Stimulated activated naive CD8-positive, alpha-beta T cell treated with anti-CD3 and anti-CD28 coated beads, Interleukin-15, amount 100 ng/mL, for 72 hours (primary cell): Measurements from ENCODE around the gene SPSB4.
A peak's percentile ranks its signal among the peaks of the same experiment; 100 is the strongest.

Experiments
- ATAC-seq: fragments of 150-1000 bp; cut with Tn5 transposase; 2 replicates; pipeline ENCODE4 v1.10.0; 2021; ENCODE audit warnings: mild to moderate bottlenecking, moderate library complexity
- DNase-seq, 2 donors: peaks; one replicate each; pipeline ENCODE4 v3.0.0; 2021 to 2022
- H3K27ac Mint-ChIP-seq, 2 donors: one replicate each; pipeline ENCODE4 v1.8.0; 2022; ENCODE audit warnings: mild to moderate bottlenecking in 2 of 2, mixed read lengths in 2 of 2, moderate library complexity in 2 of 2
- H3K27me3 Mint-ChIP-seq: one replicate; pipeline ENCODE4 v1.8.0; 2022; ENCODE audit warnings: mixed read lengths
- H3K4me1 Mint-ChIP-seq: one replicate; pipeline ENCODE4 v1.8.0; 2022; ENCODE audit warnings: mild to moderate bottlenecking, mixed read lengths
- H3K4me3 Mint-ChIP-seq, 2 donors: one replicate each; pipeline ENCODE4 v1.8.0; 2022; ENCODE audit warnings: mild to moderate bottlenecking in 2 of 2, mixed read lengths in 2 of 2, moderate library complexity in 1 of 2
- H3K9me3 Mint-ChIP-seq, 2 donors: one replicate each; pipeline ENCODE4 v1.8.0; 2022; ENCODE audit warnings: mixed read lengths in 2 of 2

The SPSB4 gene

GRCh38 chr3:141064255-141064926 is 13.2 kb downstream of the SPSB4 start:
- no peak overlapping the region for H3K27ac Mint-ChIP-seq
- no peak overlapping the region for H3K4me3 Mint-ChIP-seq
- peaks cover 9% of the 10 kb centered on the region for H3K4me1 Mint-ChIP-seq
- H3K9me3 Mint-ChIP-seq, result peaks cover 0 to 3% of the 10 kb centered on the region in 2 donors
- H3K27me3 Mint-ChIP-seq, result no peaks in the 10 kb centered on the region
- ATAC-seq (no peak), DNase-seq (no peak)

GRCh38 chr3:141065258-141065657 is 14.1 kb downstream of the SPSB4 start:
- H3K27ac Mint-ChIP-seq, result no peak overlapping the region
- H3K9me3 Mint-ChIP-seq, result no peaks in the 10 kb centered on the region
- no peaks in the 10 kb centered on the region for H3K27me3 Mint-ChIP-seq
- DNase-seq (no peak), ATAC-seq (no peak)
- peaks cover 9% of the 10 kb centered on the region for H3K4me1 Mint-ChIP-seq
- H3K4me3 Mint-ChIP-seq, result no peak overlapping the region

GRCh38 chr3:141065841-141066805 is 15.0 kb downstream of the SPSB4 start:
- Mint-ChIP-seq H3K27me3 (no peaks in the 10 kb centered on the region), H3K9me3 (no peaks in the 10 kb centered on the region)
- ATAC-seq, result peak; percentile 42

GRCh38 chr3:141067206-141067974 is 16.2 kb downstream of the SPSB4 start:
- DNase-seq (no peak), ATAC-seq (no peak)
- Mint-ChIP-seq H3K27ac (peak overlapping the region in 1 of 2 donors; percentile 19), H3K4me1 (peaks cover 9% of the 10 kb centered on the region), H3K4me3 (no peak overlapping the region), H3K9me3 (no peaks in the 10 kb centered on the region), H3K27me3 (no peaks in the 10 kb centered on the region)

More at GRCh38 chr3:141065841-141066805, 15.0 kb downstream of the SPSB4 start:
- Mint-ChIP-seq H3K27ac (no peak overlapping the region), H3K4me3 (no peak overlapping the region), H3K4me1 (peaks cover 9% of the 10 kb centered on the region)
- no peak for DNase-seq

- ATAC-seq, result no peak
- no peak for DNase-seq
Observed at GRCh38 chr3:141070229-141070628, 19.1 kb downstream of the SPSB4 start.

GRCh38 chr3:141070727-141071357 is 19.7 kb downstream of the SPSB4 start:
- ATAC-seq (no peak), DNase-seq (no peak)
- Mint-ChIP-seq H3K27ac (no peak overlapping the region), H3K9me3 (no peaks in the 10 kb centered on the region), H3K27me3 (no peaks in the 10 kb centered on the region), H3K4me1 (no peaks in the 10 kb centered on the region), H3K4me3 (no peak overlapping the region)

More at GRCh38 chr3:141070229-141070628, 19.1 kb downstream of the SPSB4 start:
- Mint-ChIP-seq H3K27me3 (no peaks in the 10 kb centered on the region), H3K4me1 (no peaks in the 10 kb centered on the region), H3K27ac (no peak overlapping the region), H3K9me3 (no peaks in the 10 kb centered on the region), H3K4me3 (no peak overlapping the region)

GRCh38 chr3:141071681-141072260 is 20.6 kb downstream of the SPSB4 start:
- DNase-seq (no peak), ATAC-seq (no peak)
- Mint-ChIP-seq H3K27ac (no peak overlapping the region), H3K27me3 (no peaks in the 10 kb centered on the region), H3K9me3 (no peaks in the 10 kb centered on the region), H3K4me1 (peaks cover 4% of the 10 kb centered on the region), H3K4me3 (no peak overlapping the region)

GRCh38 chr3:141072950-141073349 is 21.8 kb downstream of the SPSB4 start:
- Mint-ChIP-seq H3K9me3 (no peaks in the 10 kb centered on the region), H3K27me3 (peaks cover 10% of the 10 kb centered on the region), H3K4me3 (no peak overlapping the region), H3K27ac (no peak overlapping the region), H3K4me1 (peaks cover 12% of the 10 kb centered on the region)
- ATAC-seq (no peak), DNase-seq (no peak)

- Mint-ChIP-seq H3K9me3 (no peaks in the 10 kb centered on the region), H3K27ac (no peak overlapping the region), H3K4me3 (no peak overlapping the region), H3K4me1 (peaks cover 12% of the 10 kb centered on the region), H3K27me3 (peaks cover 12% of the 10 kb centered on the region)
- DNase-seq (no peak), ATAC-seq (no peak)
Observed at GRCh38 chr3:141073580-141073979, 22.4 kb downstream of the SPSB4 start.

GRCh38 chr3:141074529-141074928 is 23.4 kb downstream of the SPSB4 start:
- Mint-ChIP-seq H3K4me3 (no peak overlapping the region), H3K27ac (no peak overlapping the region), H3K27me3 (peaks cover 12% of the 10 kb centered on the region), H3K4me1 (peaks cover 12% of the 10 kb centered on the region), H3K9me3 (no peaks in the 10 kb centered on the region)
- ATAC-seq (no peak), DNase-seq (no peak)

GRCh38 chr3:141076036-141076773 is 25.1 kb downstream of the SPSB4 start:
- Mint-ChIP-seq H3K27ac (no peak overlapping the region), H3K4me1 (peaks cover 12% of the 10 kb centered on the region), H3K4me3 (no peak overlapping the region), H3K9me3 (no peaks in the 10 kb centered on the region), H3K27me3 (peaks cover 12% of the 10 kb centered on the region)
- DNase-seq (no peak), ATAC-seq (peak; percentile 2)

- ATAC-seq, result peak; percentile 44
- Mint-ChIP-seq H3K27me3 (peaks cover 12% of the 10 kb centered on the region), H3K4me1 (peaks cover 12% of the 10 kb centered on the region), H3K9me3 (no peaks in the 10 kb centered on the region), H3K4me3 (peak overlapping the region; percentile 10 to 71), H3K27ac (peak overlapping the region in 1 of 2 donors; percentile 73)
- DNase-seq, result no peak
Observed at GRCh38 chr3:141076797-141077571, 25.8 kb downstream of the SPSB4 start.

- Mint-ChIP-seq H3K9me3 (no peaks in the 10 kb centered on the region), H3K4me3 (peak overlapping the region in 1 of 2 donors; percentile 71), H3K4me1 (peaks cover 12% of the 10 kb centered on the region), H3K27ac (no peak overlapping the region), H3K27me3 (peaks cover 12% of the 10 kb centered on the region)
- ATAC-seq (no peak), DNase-seq (no peak)
Observed at GRCh38 chr3:141077631-141078030, 26.5 kb downstream of the SPSB4 start.

GRCh38 chr3:141078200-141078599 is 27.1 kb downstream of the SPSB4 start:
- H3K4me1 Mint-ChIP-seq, result peaks cover 12% of the 10 kb centered on the region
- no peak for ATAC-seq
- peaks cover 12% of the 10 kb centered on the region for H3K27me3 Mint-ChIP-seq
- H3K9me3 Mint-ChIP-seq, result no peaks in the 10 kb centered on the region
- no peak overlapping the region for H3K4me3 Mint-ChIP-seq
- H3K27ac Mint-ChIP-seq, result no peak overlapping the region
- DNase-seq, result no peak
